HepG2 (cell line): Measurements from ENCODE around the gene KMT2B. TPM values are rescaled to one million over a fixed set of nuclear protein-coding genes. Genes with fewer than 3 reads are reported as not detected.

Experiments
- ATAC-seq: fragments of 200-7000 bp; cut with Tn5 transposase; 3 replicates; pipeline ENCODE4 v1.9.1; 2020; ENCODE audit warnings: mild to moderate bottlenecking, moderate library complexity
- BruUV-seq: library from RNA; stranded (reverse); fragments of 400-500 nt; replicated peaks from 2 replicates; lab custom pipeline; 2021; lab: Mats Ljungman, UMichigan
- CTCF ChIA-PET: fragments of 300-600 bp; formaldehyde crosslinking; extraction: SDS; loops from one replicate; lab custom pipeline; 2021; ENCODE audit warnings: low total read pairs, inconsistent platforms, low intra/inter-chr PET ratio; lab: Yijun Ruan, JAX
- POLR2A ChIA-PET: fragments of 350-600 bp; sonication (Branson Sonifier 250); formaldehyde crosslinking; loops from one replicate; lab custom pipeline; 2020; ENCODE audit warnings: antibody characterized with exemption, inconsistent platforms; lab: Yijun Ruan, JAX
- DNase-seq: peaks from one replicate; pipeline ENCODE4 v3.0.0-alpha.2; 2015; ENCODE audit warnings: low spot score
- FAIRE-seq: peaks from 3 replicates; lab custom pipeline; 2011; peaks lifted over from hg19 to GRCh38; lab: Jason Lieb, UNC
- H2AFZ ChIP-seq: one replicate; pipeline ENCODE4 v1.6.1; 2011; ENCODE audit warnings: low read length, inconsistent platforms
- H3K27ac ChIP-seq: fragments of 300-600 bp; 3 replicates; pipeline ENCODE4 v1.8.0; 2011; ENCODE audit warnings: mixed run types, mild to moderate bottlenecking, mixed read lengths, low read length, inconsistent platforms; ENCODE audit not compliant: insufficient read depth; ENCODE audit errors: extremely low read length
- H3K27me3 ChIP-seq, 2 experiments: fragments of 200-600 bp in 1 of 2; 2 replicates in 1 of 2; 3 replicates in 1 of 2; pipeline versions ENCODE4 v1.6.0 to v1.8.0; 2011; ENCODE audit warnings: low read length in 2 of 2, mild to moderate bottlenecking in 2 of 2, moderate library complexity in 2 of 2, inconsistent platforms in 1 of 2; ENCODE audit not compliant: insufficient read depth in 2 of 2, control insufficient read depth in 1 of 2
- H3K36me3 ChIP-seq, 2 experiments: fragments of 200-600 bp in 1 of 2; replicated peaks in 1 of 2; 2 replicates in 1 of 2; 3 replicates in 1 of 2; pipeline versions ENCODE4 v1.5.1 to v1.8.0; 2011; ENCODE audit warnings: low read length in 2 of 2, inconsistent platforms in 1 of 2; ENCODE audit not compliant: insufficient read depth in 2 of 2, control insufficient read depth in 1 of 2
- H3K4me1 ChIP-seq: 2 replicates; pipeline ENCODE4 v1.5.1; 2012; ENCODE audit warnings: low read length, inconsistent platforms; ENCODE audit not compliant: insufficient read depth
- H3K4me2 ChIP-seq: 2 replicates; pipeline ENCODE4 v1.6.0; 2011; ENCODE audit warnings: low read depth, low read length, inconsistent platforms
- H3K4me3 ChIP-seq, 3 experiments: fragments of 200-600 bp in 1 of 3; sonication (generic), shearing (Covaris generic) in 1 of 3; replicated peaks in 1 of 3; 2 replicates each; pipeline ENCODE4 v1.5.1; 2011 to 2016; ENCODE audit warnings: low read length in 3 of 3, inconsistent platforms in 2 of 3, low read depth in 2 of 3, mild to moderate bottlenecking in 2 of 3, control low read depth in 1 of 3, mixed read lengths in 1 of 3; ENCODE audit not compliant: insufficient read depth in 1 of 3
- H3K79me2 ChIP-seq: one replicate; pipeline ENCODE4 v1.6.1; 2011; ENCODE audit warnings: low read length, inconsistent platforms; ENCODE audit not compliant: insufficient read depth
- H3K9ac ChIP-seq: 2 replicates; pipeline ENCODE4 v1.6.0; 2011; ENCODE audit warnings: mild to moderate bottlenecking, low read depth, low read length, inconsistent platforms; ENCODE audit not compliant: insufficient read depth
- H3K9me3 ChIP-seq: 2 replicates; pipeline ENCODE4 v1.5.1; 2012; ENCODE audit warnings: mild to moderate bottlenecking, low read length
- H4K20me1 ChIP-seq: 2 replicates; pipeline ENCODE4 v1.6.0; 2011; ENCODE audit warnings: inconsistent platforms, mild to moderate bottlenecking, low read length, moderate library complexity; ENCODE audit not compliant: insufficient read depth
- MED13 ChIP-seq: sonication (generic); formaldehyde crosslinking; IDR thresholded peaks from 2 replicates; pipeline ENCODE4 v1.5.0; 2020; ENCODE audit warnings: missing genetic modification reagents
- MIER2 ChIP-seq: IDR thresholded peaks from 2 replicates; pipeline ENCODE4 v1.6.1; 2016; ENCODE audit warnings: missing biosample characterization, missing genetic modification reagents
- NFYC ChIP-seq: IDR thresholded peaks from 2 replicates; pipeline ENCODE4 v1.6.1; 2016; ENCODE audit warnings: missing genetic modification reagents, missing compliant biosample characterization
- REST ChIP-seq, 2 experiments: IDR thresholded peaks; 2 replicates each; pipeline ENCODE4 v1.6.1; 2011 to 2012; ENCODE audit warnings: low read length in 2 of 2, borderline replicate concordance in 1 of 2, low read depth in 1 of 2, mild to moderate bottlenecking in 1 of 2, moderate library complexity in 1 of 2
- ZBTB33 ChIP-seq: sonication (generic); formaldehyde crosslinking; IDR thresholded peaks from 2 replicates; pipeline ENCODE4 v1.4.0; 2020; ENCODE audit warnings: missing genetic modification reagents
- ZBTB8A ChIP-seq: sonication (generic); formaldehyde crosslinking; IDR thresholded peaks from 2 replicates; pipeline ENCODE4 v1.4.0; 2020; ENCODE audit warnings: mild to moderate bottlenecking, low read depth, missing genetic modification reagents, borderline replicate concordance
- ZFY ChIP-seq: sonication (generic); formaldehyde crosslinking; IDR thresholded peaks from 2 replicates; pipeline ENCODE4 v1.4.0; 2020; ENCODE audit warnings: missing genetic modification reagents
- WGBS: methylation state at CpG from one replicate; pipeline ENCODE4 v1.1.6; 2017; ENCODE audit warnings: low lambda C conversion rate; 5-methylcytosine and 5-hydroxymethylcytosine counted together
- in situ Hi-C: cut with HindIII; loops from 2 replicates; pipeline ENCODE4 v1.10.0; 2017; ENCODE audit warnings: low pct_unique_long_range_greater_than_20kb; ENCODE audit not compliant: extremely low pct_ligation_motif_present
- intact Hi-C: fragments of 100-400 bp; cut with micrococcal nuclease; formaldehyde crosslinking; loops from one replicate; pipeline ENCODE4 v1.10.0; 2022; ENCODE audit not compliant: unreplicated experiment
- polyA plus RNA-seq, 8 experiments: library from polyadenylated mRNA; depleted of rRNA in 3 of 8; stranded (reverse) in 7 of 8; unstranded in 1 of 8; fragments of >200 nt; fragmentation: Illumina TruSeq in 4 of 8; extraction: Trizol in 4 of 8; gene quantifications; 2 replicates each; pipeline versions ENCODE4 v1.2.1 to v1.2.3, GENCODE V29; 2011 to 2016; ENCODE audit warnings: low read depth in 4 of 8, missing spikeins in 1 of 8, mixed read lengths in 1 of 8; ENCODE audit not compliant: insufficient read depth in 1 of 8
- total RNA-seq, 5 experiments: library from RNA; depleted of rRNA; stranded (reverse); fragments of >200 nt; fragmentation: Illumina TruSeq; extraction: Trizol; gene quantifications; 2 replicates each; pipeline ENCODE4 v1.2.3, GENCODE V29; 2016; ENCODE audit warnings: low read depth in 1 of 5
- TF ChIP-seq, protein P1 (sequence below): sonication (generic); formaldehyde crosslinking; IDR thresholded peaks from 2 replicates; pipeline ENCODE4 v1.5.1; 2020; ENCODE audit warnings: mild to moderate bottlenecking, missing genetic modification reagents, moderate library complexity
- TF ChIP-seq, protein P2 (sequence below): sonication (generic); formaldehyde crosslinking; IDR thresholded peaks from 2 replicates; pipeline ENCODE4 v1.5.0; 2020; ENCODE audit warnings: mild to moderate bottlenecking, missing genetic modification reagents, borderline replicate concordance

The KMT2B gene
- total and polyA plus RNA-seq, 2 of the 13 experiments (the other 11 are each of a cell fraction or from before 2014, with no cell fraction given), result 6.2 to 16.9 TPM

DNA sequence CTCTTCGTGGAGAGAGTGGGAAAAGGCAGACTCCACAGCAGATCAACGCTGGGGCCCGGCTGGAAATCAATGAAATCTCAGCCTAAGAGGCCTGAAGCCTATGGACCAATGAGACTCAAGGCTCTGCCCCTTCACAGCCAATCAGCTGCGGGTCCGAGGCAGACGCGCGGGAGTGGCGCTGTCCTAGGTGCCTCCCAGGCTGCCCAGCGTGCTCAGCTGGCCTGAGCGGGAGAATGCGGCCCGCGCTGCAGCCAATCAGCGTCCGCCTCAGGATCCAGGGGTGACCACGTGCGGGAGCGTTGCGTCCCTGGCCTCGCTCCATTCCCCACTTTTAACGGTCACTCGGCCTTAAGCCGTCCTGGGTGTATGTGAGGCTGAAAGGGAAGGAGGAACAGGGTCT lies 13.6 kb upstream of the KMT2B start, which contains the start of gene ZBTB32:
Gene ZBTB32, plus strand, starts transcription at position 341 of the 400 bp plus-strand sequence. CDS start 10,069 bp downstream, outside the sequence.
- Histone ChIP-seq H3K9ac (no peak within 1 kb of the TSS), H2AFZ (no peak within 1 kb of the TSS), H4K20me1 (no peaks in the 10 kb centered on the region), H3K9me3 (no peaks in the 10 kb centered on the region), H3K27me3 (no peaks in the 10 kb centered on the region; a peak in 1 of 5 replicates), H3K27ac (no peak within 1 kb of the TSS), H3K79me2 (no peaks in the 10 kb centered on the region), H3K4me1 (peaks cover 23% of the 10 kb centered on the region), H3K36me3 (no peaks in the 10 kb centered on the region), H3K4me3 (no peak within 1 kb of the TSS), H3K4me2 (peak within 1 kb of the TSS; percentile 92; the same call in 1 of the 2 replicates)
- intact Hi-C loops, result no loop called here
- in situ Hi-C loops, result no loop called here
- WGBS, result 89% methylated on average over 16 of the region's 24 CpGs
- ChIA-PET POLR2A (interaction anchor here (1.1 kb wide), 1 partner anchor 56 kb away, joined by 3 read pairs; the partner anchor contains the start of gene COX6B1), CTCF (no interaction called here)
- no peak for ATAC-seq
- no peak for FAIRE-seq
- no peak for DNase-seq
- no TSS peak for BruUV-seq
- TF ChIP-seq ZFY (no peak), MIER2 (CRISPR knock-in tag) (0 out of 2 replicates have a peak, but pooled peaks have one; percentile 42), ZBTB8A (no peak), MED13 (CRISPR knock-in tag) (no peak), NFYC (CRISPR knock-in tag) (peak; percentile 32; the same call in 1 of the 2 replicates), REST (IDR thresholded peaks at IDR 0.05; ENCODE audit: borderline replicate concordance in 1 of 2, low read depth in 1 of 2, low read length in 2 of 2) (peak; percentile 39 to 77), ZBTB33 (peak; percentile 66)
- TF ChIP-seq, protein P1, sequence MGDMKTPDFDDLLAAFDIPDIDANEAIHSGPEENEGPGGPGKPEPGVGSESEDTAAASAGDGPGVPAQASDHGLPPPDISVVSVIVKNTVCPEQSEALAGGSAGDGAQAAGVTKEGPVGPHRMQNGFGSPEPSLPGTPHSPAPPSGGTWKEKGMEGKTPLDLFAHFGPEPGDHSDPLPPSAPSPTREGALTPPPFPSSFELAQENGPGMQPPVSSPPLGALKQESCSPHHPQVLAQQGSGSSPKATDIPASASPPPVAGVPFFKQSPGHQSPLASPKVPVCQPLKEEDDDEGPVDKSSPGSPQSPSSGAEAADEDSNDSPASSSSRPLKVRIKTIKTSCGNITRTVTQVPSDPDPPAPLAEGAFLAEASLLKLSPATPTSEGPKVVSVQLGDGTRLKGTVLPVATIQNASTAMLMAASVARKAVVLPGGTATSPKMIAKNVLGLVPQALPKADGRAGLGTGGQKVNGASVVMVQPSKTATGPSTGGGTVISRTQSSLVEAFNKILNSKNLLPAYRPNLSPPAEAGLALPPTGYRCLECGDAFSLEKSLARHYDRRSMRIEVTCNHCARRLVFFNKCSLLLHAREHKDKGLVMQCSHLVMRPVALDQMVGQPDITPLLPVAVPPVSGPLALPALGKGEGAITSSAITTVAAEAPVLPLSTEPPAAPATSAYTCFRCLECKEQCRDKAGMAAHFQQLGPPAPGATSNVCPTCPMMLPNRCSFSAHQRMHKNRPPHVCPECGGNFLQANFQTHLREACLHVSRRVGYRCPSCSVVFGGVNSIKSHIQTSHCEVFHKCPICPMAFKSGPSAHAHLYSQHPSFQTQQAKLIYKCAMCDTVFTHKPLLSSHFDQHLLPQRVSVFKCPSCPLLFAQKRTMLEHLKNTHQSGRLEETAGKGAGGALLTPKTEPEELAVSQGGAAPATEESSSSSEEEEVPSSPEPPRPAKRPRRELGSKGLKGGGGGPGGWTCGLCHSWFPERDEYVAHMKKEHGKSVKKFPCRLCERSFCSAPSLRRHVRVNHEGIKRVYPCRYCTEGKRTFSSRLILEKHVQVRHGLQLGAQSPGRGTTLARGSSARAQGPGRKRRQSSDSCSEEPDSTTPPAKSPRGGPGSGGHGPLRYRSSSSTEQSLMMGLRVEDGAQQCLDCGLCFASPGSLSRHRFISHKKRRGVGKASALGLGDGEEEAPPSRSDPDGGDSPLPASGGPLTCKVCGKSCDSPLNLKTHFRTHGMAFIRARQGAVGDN (CRISPR knock-in tag), result 0 out of 2 replicates have a peak, but pooled peaks have one; percentile 13
- TF ChIP-seq, protein P2, sequence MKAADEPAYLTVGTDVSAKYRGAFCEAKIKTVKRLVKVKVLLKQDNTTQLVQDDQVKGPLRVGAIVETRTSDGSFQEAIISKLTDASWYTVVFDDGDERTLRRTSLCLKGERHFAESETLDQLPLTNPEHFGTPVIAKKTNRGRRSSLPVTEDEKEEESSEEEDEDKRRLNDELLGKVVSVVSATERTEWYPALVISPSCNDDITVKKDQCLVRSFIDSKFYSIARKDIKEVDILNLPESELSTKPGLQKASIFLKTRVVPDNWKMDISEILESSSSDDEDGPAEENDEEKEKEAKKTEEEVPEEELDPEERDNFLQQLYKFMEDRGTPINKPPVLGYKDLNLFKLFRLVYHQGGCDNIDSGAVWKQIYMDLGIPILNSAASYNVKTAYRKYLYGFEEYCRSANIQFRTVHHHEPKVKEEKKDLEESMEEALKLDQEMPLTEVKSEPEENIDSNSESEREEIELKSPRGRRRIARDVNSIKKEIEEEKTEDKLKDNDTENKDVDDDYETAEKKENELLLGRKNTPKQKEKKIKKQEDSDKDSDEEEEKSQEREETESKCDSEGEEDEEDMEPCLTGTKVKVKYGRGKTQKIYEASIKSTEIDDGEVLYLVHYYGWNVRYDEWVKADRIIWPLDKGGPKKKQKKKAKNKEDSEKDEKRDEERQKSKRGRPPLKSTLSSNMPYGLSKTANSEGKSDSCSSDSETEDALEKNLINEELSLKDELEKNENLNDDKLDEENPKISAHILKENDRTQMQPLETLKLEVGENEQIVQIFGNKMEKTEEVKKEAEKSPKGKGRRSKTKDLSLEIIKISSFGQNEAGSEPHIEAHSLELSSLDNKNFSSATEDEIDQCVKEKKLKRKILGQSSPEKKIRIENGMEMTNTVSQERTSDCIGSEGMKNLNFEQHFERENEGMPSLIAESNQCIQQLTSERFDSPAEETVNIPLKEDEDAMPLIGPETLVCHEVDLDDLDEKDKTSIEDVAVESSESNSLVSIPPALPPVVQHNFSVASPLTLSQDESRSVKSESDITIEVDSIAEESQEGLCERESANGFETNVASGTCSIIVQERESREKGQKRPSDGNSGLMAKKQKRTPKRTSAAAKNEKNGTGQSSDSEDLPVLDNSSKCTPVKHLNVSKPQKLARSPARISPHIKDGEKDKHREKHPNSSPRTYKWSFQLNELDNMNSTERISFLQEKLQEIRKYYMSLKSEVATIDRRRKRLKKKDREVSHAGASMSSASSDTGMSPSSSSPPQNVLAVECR (CRISPR knock-in tag), result no peak
